Measurements from ENCODE around the gene CADPS2. TPM values are rescaled to one million over a fixed set of nuclear protein-coding genes. Genes with fewer than 3 reads are reported as not detected.

CADPS2 gene
- total and polyA plus RNA-seq, 10 of the 15 experiments (the other 5 are each of a cell fraction or from before 2014, with no cell fraction given): 0.05 to 7.5 (median 0.25) TPM

DNA sequence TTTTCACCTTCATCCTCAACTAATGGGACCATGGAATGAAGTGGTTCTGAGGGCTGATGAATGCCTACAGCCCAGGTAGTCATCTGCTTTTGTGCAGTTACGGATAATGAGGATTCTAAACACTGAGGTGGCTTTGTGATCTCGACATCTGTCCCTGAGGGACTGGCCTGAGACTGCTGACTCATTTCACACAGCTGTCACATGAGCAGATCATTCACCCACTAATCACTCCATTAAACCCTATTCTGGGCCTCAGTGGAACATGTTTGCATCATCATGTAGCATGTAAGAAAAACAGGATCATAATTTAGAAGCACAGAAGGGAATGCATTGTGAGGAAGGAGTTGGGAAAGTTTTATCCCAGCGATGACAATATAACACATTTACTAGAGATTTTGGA is 502.3 kb downstream of the CADPS2 start (continued):
- TF ChIP-seq, protein P1, sequence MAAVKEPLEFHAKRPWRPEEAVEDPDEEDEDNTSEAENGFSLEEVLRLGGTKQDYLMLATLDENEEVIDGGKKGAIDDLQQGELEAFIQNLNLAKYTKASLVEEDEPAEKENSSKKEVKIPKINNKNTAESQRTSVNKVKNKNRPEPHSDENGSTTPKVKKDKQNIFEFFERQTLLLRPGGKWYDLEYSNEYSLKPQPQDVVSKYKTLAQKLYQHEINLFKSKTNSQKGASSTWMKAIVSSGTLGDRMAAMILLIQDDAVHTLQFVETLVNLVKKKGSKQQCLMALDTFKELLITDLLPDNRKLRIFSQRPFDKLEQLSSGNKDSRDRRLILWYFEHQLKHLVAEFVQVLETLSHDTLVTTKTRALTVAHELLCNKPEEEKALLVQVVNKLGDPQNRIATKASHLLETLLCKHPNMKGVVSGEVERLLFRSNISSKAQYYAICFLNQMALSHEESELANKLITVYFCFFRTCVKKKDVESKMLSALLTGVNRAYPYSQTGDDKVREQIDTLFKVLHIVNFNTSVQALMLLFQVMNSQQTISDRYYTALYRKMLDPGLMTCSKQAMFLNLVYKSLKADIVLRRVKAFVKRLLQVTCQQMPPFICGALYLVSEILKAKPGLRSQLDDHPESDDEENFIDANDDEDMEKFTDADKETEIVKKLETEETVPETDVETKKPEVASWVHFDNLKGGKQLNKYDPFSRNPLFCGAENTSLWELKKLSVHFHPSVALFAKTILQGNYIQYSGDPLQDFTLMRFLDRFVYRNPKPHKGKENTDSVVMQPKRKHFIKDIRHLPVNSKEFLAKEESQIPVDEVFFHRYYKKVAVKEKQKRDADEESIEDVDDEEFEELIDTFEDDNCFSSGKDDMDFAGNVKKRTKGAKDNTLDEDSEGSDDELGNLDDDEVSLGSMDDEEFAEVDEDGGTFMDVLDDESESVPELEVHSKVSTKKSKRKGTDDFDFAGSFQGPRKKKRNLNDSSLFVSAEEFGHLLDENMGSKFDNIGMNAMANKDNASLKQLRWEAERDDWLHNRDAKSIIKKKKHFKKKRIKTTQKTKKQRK (IDR thresholded peaks at IDR 0.05; ENCODE audit: low read depth, low read length): no peak
- TF ChIP-seq GATAD2B (conservative IDR thresholded peaks at IDR 0.05; ENCODE audit: low read depth): 0 out of 2 replicates have a peak, but pooled peaks have one; percentile 26

DNA sequence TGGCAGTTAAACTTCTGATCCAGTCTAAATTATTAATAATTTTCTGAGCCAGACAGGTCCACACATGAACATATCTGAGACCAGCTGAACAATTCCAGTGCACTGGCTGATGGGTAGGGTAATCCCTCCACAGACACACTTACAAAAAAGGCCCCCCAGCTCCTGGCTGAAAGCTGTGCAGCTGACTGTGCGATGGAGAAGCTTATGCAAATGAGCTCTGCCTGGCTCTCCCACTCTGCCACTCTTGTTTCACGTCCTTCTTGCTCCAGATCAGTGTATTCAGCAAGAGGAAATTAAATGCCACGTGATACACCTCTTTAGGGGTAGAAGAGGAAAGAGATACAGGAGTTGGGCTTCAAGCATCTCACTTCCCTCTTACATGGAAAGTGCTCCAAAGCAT is 505.3 kb downstream of the CADPS2 start:
- FAIRE-seq: no peak
- Histone ChIP-seq H3K4me3 (no peak overlapping the region), H3K27me3 (replicated peaks in 1 of 2; ENCODE audit: control insufficient read depth in 2 of 2, insufficient read depth in 2 of 2, low read length in 1 of 2) (no peaks in the 10 kb centered on the region), H3K27ac (ENCODE audit: control insufficient read depth, insufficient read depth) (no peak overlapping the region), H3K36me3 (ENCODE audit: control insufficient read depth in 2 of 2, insufficient read depth in 2 of 2, low read length in 1 of 2) (no peaks in the 10 kb centered on the region), H3K4me1 (ENCODE audit: control insufficient read depth, insufficient read depth, low read length) (no peaks in the 10 kb centered on the region), H4K20me1 (ENCODE audit: control insufficient read depth, insufficient read depth) (no peaks in the 10 kb centered on the region), H3K79me2 (ENCODE audit: control insufficient read depth, insufficient read depth, low read length) (no peaks in the 10 kb centered on the region), H3K9ac (ENCODE audit: control insufficient read depth, insufficient read depth, low read length) (no peak overlapping the region), H3K4me2 (ENCODE audit: control insufficient read depth, insufficient read depth) (no peak overlapping the region), H2AFZ (ENCODE audit: control insufficient read depth, low read depth, low read length) (no peak overlapping the region), H3K9me3 (replicated peaks; ENCODE audit: control insufficient read depth, insufficient read depth, low read length) (no peaks in the 10 kb centered on the region)
- ChIA-PET POLR2A (interaction anchor here (1.6 kb wide), 1 partner anchor 9 kb away, joined by 4 read pairs; no protein-coding TSS in a partner anchor), SMC1A (ENCODE audit: uncharacterized antibody, unreplicated experiment) (interaction anchor here (0.7 to 1.9 kb wide), 13 partner anchors 9 to 156 kb away, joined by 3 to 8 read pairs (median 3); no protein-coding TSS in a partner anchor), CTCF (interaction anchor here (0.8 to 2.0 kb wide), 3 partner anchors 12 to 773 kb away, joined by 3 to 4 read pairs (median 3); no protein-coding TSS in a partner anchor), RAD21 (ENCODE audit: unreplicated experiment) (no interaction called here)
- TF ChIP-seq HDGF (IDR thresholded peaks at IDR 0.05) (no peak), RAD51 (IDR thresholded peaks at IDR 0.05) (peak; percentile 60; the same call in 1 of the 2 replicates), RBBP5 (conservative IDR thresholded peaks at IDR 0.05) (no peak), ZBED1 (IDR thresholded peaks at IDR 0.05; ENCODE audit: borderline replicate concordance) (no peak), NBN (IDR thresholded peaks at IDR 0.05) (no peak)
- ATAC-seq: peak; percentile 23
- no TSS peak for BruUV-seq (replicated peaks)
- in situ Hi-C loops (cut with MboI) (no loop called here), intact Hi-C loops (cut with micrococcal nuclease; ENCODE audit: unreplicated experiment) (no loop called here)
- WGBS (ENCODE audit: insufficient coverage, insufficient replicate concordance, low lambda C conversion rate, missing lambda C conversion rate): 13% methylated on average over 3 of the region's 3 CpGs
- no peak for DNase-seq (ENCODE audit: low read depth, low spot score)
